Smooth muscle cell (in vitro differentiated cells): ENCODE results near the gene UBE2S. TPM values are rescaled to one million over a fixed set of nuclear protein-coding genes. Genes with fewer than 3 reads are reported as not detected.

Source experiments
- DNase-seq: peaks from one replicate; lab custom pipeline; 2025; ENCODE audit not compliant: unreplicated experiment; lab: John Stamatoyannopoulos, UW
- H2AFZ ChIP-seq: fragments of 200-600 bp; sonication (generic); 2 replicates; pipeline ENCODE4 v1.6.0; 2016; ENCODE audit warnings: antibody characterized with exemption, low read depth, mild to moderate bottlenecking
- H3F3A ChIP-seq: fragments of 200-600 bp; sonication (generic); 2 replicates; pipeline ENCODE4 v1.6.0; 2017; ENCODE audit warnings: antibody characterized with exemption, low read depth
- H3K27ac ChIP-seq: fragments of 200-600 bp; sonication (generic); 2 replicates; pipeline ENCODE4 v1.5.1; 2016; ENCODE audit warnings: low read depth, mild to moderate bottlenecking
- H3K27me3 ChIP-seq: fragments of 200-600 bp; sonication (generic); 2 replicates; pipeline ENCODE4 v1.6.1; 2016; ENCODE audit warnings: low read depth, mild to moderate bottlenecking
- H3K36me3 ChIP-seq: fragments of 200-600 bp; sonication (generic); 2 replicates; pipeline ENCODE4 v1.5.1; 2016; ENCODE audit warnings: low read depth
- H3K4me1 ChIP-seq: fragments of 200-600 bp; sonication (generic); 2 replicates; pipeline ENCODE4 v1.5.1; 2016; ENCODE audit warnings: low read depth
- H3K4me2 ChIP-seq: fragments of 200-600 bp; sonication (generic); 2 replicates; pipeline ENCODE4 v1.6.0; 2016; ENCODE audit warnings: mild to moderate bottlenecking
- H3K4me3 ChIP-seq: fragments of 200-600 bp; sonication (generic); 2 replicates; pipeline ENCODE4 v1.5.1; 2016; ENCODE audit warnings: mild to moderate bottlenecking
- H3K79me2 ChIP-seq: fragments of 200-600 bp; sonication (generic); 2 replicates; pipeline ENCODE4 v1.6.0; 2016; ENCODE audit warnings: low read depth, mild to moderate bottlenecking
- H3K9ac ChIP-seq: fragments of 200-600 bp; sonication (generic); 2 replicates; pipeline ENCODE4 v1.6.0; 2016; ENCODE audit warnings: low read depth
- H3K9me3 ChIP-seq: fragments of 200-600 bp; sonication (generic); replicated peaks from 2 replicates; pipeline ENCODE4 v1.5.1; 2016; ENCODE audit warnings: low read depth
- H4K20me1 ChIP-seq: fragments of 200-600 bp; sonication (generic); 2 replicates; pipeline ENCODE4 v1.6.0; 2016; ENCODE audit warnings: low read depth
- CTCF ChIP-seq: fragments of 200-600 bp; sonication (generic); IDR thresholded peaks from 2 replicates; pipeline ENCODE4 v1.5.1; 2017; ENCODE audit warnings: borderline replicate concordance, mild to moderate bottlenecking, antibody characterized with exemption; ENCODE audit not compliant: insufficient read depth, poor library complexity, severe bottlenecking
- WGBS: methylation state at CpG from one replicate; pipeline ENCODE4 v1.1.7; 2016; ENCODE audit warnings: low lambda C conversion rate; 5-methylcytosine and 5-hydroxymethylcytosine counted together
- polyA plus RNA-seq: library from polyadenylated mRNA; unstranded; fragments of >200 nt; fragmentation: Nextera tagmentation; extraction: Ambion mirVana; gene quantifications from 2 replicates; pipeline ENCODE4 v1.2.1, GENCODE V29; 2016
- total RNA-seq: library from RNA; depleted of rRNA; stranded (reverse); fragments of >200 nt; gene quantifications from 2 replicates; pipeline ENCODE4 v1.2.3, GENCODE V29; 2014

The UBE2S gene
- total and polyA plus RNA-seq, 2 experiments from 2014 or later: 39.9 to 171 TPM

DNA sequence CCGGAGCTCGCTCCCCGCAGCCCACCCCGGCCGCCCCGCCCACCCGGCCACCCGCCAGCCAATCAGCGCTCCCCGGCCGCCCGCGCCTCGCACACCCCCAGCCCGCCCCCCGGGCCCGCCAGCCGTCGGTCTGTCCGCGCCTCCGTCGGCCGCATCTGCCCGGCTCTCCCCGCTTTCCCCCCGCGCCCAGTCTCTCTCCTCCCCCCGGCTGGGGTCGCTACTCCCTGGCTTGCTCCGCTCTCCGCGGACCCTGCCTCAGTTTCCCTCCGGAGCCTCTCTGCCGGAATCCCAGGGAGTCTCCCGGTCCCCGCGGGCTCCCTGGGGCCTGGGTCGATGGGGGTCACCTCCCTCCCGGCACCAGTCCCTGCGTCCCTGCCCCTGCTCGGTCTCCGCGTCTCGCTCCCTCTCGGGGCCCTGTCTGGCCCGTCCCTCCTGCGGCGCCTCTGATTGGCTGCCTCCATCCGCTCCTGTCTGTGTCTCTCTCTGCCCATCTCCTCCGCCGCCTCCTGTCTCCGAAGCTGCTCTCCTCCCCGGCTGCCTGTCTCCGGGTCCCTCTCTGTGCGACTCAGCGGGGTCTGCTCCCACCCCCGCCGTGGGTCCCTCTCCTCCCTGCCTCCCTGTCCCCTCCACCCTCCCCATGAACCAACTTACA lies 37.8 kb downstream of the UBE2S start:
- Histone ChIP-seq H3K4me3 (peak overlapping the region; percentile 88), H3F3A (peaks cover 31% of the 10 kb centered on the region), H3K79me2 (peaks cover 4% of the 10 kb centered on the region), H3K9ac (peak overlapping the region; percentile 96), H3K36me3 (no peaks in the 10 kb centered on the region), H2AFZ (no peak overlapping the region), H3K27ac (peak overlapping the region; percentile 97), H3K9me3 (no peaks in the 10 kb centered on the region), H4K20me1 (peaks cover 29% of the 10 kb centered on the region), H3K27me3 (no peaks in the 10 kb centered on the region), H3K4me2 (peak overlapping the region; percentile 99), H3K4me1 (peaks cover 22% of the 10 kb centered on the region)
- TF ChIP-seq CTCF: no peak
- no peak for DNase-seq
- WGBS: 2% methylated on average over 23 of the region's 59 CpGs

- Histone ChIP-seq H3K4me2 (peak overlapping the region; percentile 89), H3K36me3 (no peaks in the 10 kb centered on the region), H3K4me1 (peaks cover 15% of the 10 kb centered on the region), H3K4me3 (peak overlapping the region; percentile 88), H3K27me3 (no peaks in the 10 kb centered on the region), H4K20me1 (peaks cover 31% of the 10 kb centered on the region), H3K79me2 (peaks cover 4% of the 10 kb centered on the region), H3K27ac (peak overlapping the region; percentile 97), H3K9me3 (no peaks in the 10 kb centered on the region), H2AFZ (no peak overlapping the region), H3K9ac (peak overlapping the region; percentile 96), H3F3A (peaks cover 35% of the 10 kb centered on the region)
- 24% methylated on average over 18 of the region's 54 CpGs for WGBS
- peak; percentile 39 for DNase-seq
- TF ChIP-seq CTCF: no peak
These were observed 38.7 kb downstream of the UBE2S start for GRCh38 chr19:55368701-55369563.

GRCh38 chr19:55368106-55368505 lies 39.5 kb downstream of the UBE2S start:
- peak overlapping the region; percentile 88 for H3K4me3 ChIP-seq
- no peak for TF ChIP-seq CTCF
- H2AFZ ChIP-seq: no peak overlapping the region
- H3K9ac ChIP-seq: peak overlapping the region; percentile 96
- H4K20me1 ChIP-seq: peaks cover 31% of the 10 kb centered on the region
- 98% methylated on average over 10 of the region's 16 CpGs for WGBS
- DNase-seq: no peak
- no peaks in the 10 kb centered on the region for H3K36me3 ChIP-seq
- H3K79me2 ChIP-seq: peaks cover 4% of the 10 kb centered on the region
- no peaks in the 10 kb centered on the region for H3K9me3 ChIP-seq
- H3K4me1 ChIP-seq: peaks cover 11% of the 10 kb centered on the region
- H3F3A ChIP-seq: peaks cover 38% of the 10 kb centered on the region
- H3K27me3 ChIP-seq: no peaks in the 10 kb centered on the region
- H3K4me2 ChIP-seq: peak overlapping the region; percentile 89
- H3K27ac ChIP-seq: peak overlapping the region; percentile 97
